Measurements from ENCODE around the gene GPR17. TPM values are rescaled to one million over a fixed set of nuclear protein-coding genes. Genes with fewer than 3 reads are reported as not detected.
A peak's percentile ranks its signal among the peaks of the same experiment; 100 is the strongest.

GPR17 gene
- total RNA-seq, 4 donors from 2014 or later, result 1.1 to 1.6 (median 1.2) TPM

GRCh38 chr2:127615511-127616166 lies 30.3 kb upstream of the GPR17 start:
- Histone ChIP-seq H3K9me3 (peaks cover 0 to 37% (median 0%) of the 10 kb centered on the region in 4 donors), H3K36me3 (no peaks in the 10 kb centered on the region), H3K4me3 (no peak overlapping the region), H3K27me3 (no peaks in the 10 kb centered on the region), H3K4me1 (no peaks in the 10 kb centered on the region), H3K27ac (no peak overlapping the region)
- no peak for DNase-seq (ENCODE audit: low spot score in 2 of 2)
- WGBS, 2 donors, result 58 to 61% methylated on average over 18 of the region's 18 CpGs
- TF ChIP-seq CTCF (IDR thresholded peaks at IDR 0.05) (no peak), EP300 (IDR thresholded peaks at IDR 0.05) (no peak), POLR2A (IDR thresholded peaks at IDR 0.05) (no peak)

- Histone ChIP-seq H3K27me3 (no peaks in the 10 kb centered on the region), H3K9me3 (peaks cover 0 to 7% (median 0%) of the 10 kb centered on the region in 4 donors), H3K27ac (no peak overlapping the region), H3K4me1 (no peaks in the 10 kb centered on the region), H3K4me3 (no peak overlapping the region), H3K36me3 (no peaks in the 10 kb centered on the region)
- WGBS, 2 donors, result 60 to 77% methylated on average over 7 of the region's 7 CpGs
- peak in 1 of 2 donors; percentile 3 for DNase-seq (ENCODE audit: low spot score in 2 of 2)
- no peak for TF ChIP-seq POLR2A (IDR thresholded peaks at IDR 0.05)
- no peak for TF ChIP-seq CTCF (IDR thresholded peaks at IDR 0.05)
- no peak for TF ChIP-seq EP300 (IDR thresholded peaks at IDR 0.05)
These were observed 27.3 kb upstream of the GPR17 start for GRCh38 chr2:127618551-127619202.

- Histone ChIP-seq H3K27ac (no peak overlapping the region), H3K36me3 (no peaks in the 10 kb centered on the region), H3K4me3 (no peak overlapping the region), H3K9me3 (peaks cover 0 to 2% (median 0%) of the 10 kb centered on the region in 4 donors), H3K4me1 (no peaks in the 10 kb centered on the region), H3K27me3 (no peaks in the 10 kb centered on the region)
- DNase-seq (ENCODE audit: low spot score in 2 of 2), result no peak
- no peak for TF ChIP-seq POLR2A (IDR thresholded peaks at IDR 0.05)
- no peak for TF ChIP-seq CTCF (IDR thresholded peaks at IDR 0.05)
- no peak for TF ChIP-seq EP300 (IDR thresholded peaks at IDR 0.05)
- 97 to 98% methylated on average over 4 to 6 of the region's 6 CpGs for WGBS, 2 donors
These were observed 26.8 kb upstream of the GPR17 start for GRCh38 chr2:127619203-127619590.

- 63 to 74% methylated on average over 15 to 16 of the region's 16 CpGs for WGBS, 2 donors
- H3K4me1 ChIP-seq, result no peaks in the 10 kb centered on the region
- no peaks in the 10 kb centered on the region for H3K9me3 ChIP-seq
- H3K27ac ChIP-seq, result no peak overlapping the region
- no peaks in the 10 kb centered on the region for H3K27me3 ChIP-seq
- DNase-seq (ENCODE audit: low spot score in 2 of 2), result peak in 1 of 2 donors; percentile 5
- TF ChIP-seq EP300 (IDR thresholded peaks at IDR 0.05), result no peak
- no peak for TF ChIP-seq POLR2A (IDR thresholded peaks at IDR 0.05)
- TF ChIP-seq CTCF (IDR thresholded peaks at IDR 0.05), result no peak
- H3K4me3 ChIP-seq, result no peak overlapping the region
- H3K36me3 ChIP-seq, result no peaks in the 10 kb centered on the region
These were observed 25.9 kb upstream of the GPR17 start for GRCh38 chr2:127619877-127620705.
